Thoracic aorta (tissue), 2 donors: ENCODE measurements around the gene GNB1. TPM values are rescaled to one million over a fixed set of nuclear protein-coding genes. Genes with fewer than 3 reads are reported as not detected.

ENCODE experiments used
- ATAC-seq: fragments of 150-250 bp; one replicate; pipeline ENCODE4 v1.8.0; 2017; ENCODE audit warnings: low read depth; ENCODE audit not compliant: insufficient number of reproducible peaks, low FRiP score
- DNase-seq: peaks from one replicate; pipeline ENCODE4 v3.0.0-alpha.2; 2020; ENCODE audit warnings: low spot score
- H3K27ac ChIP-seq, 2 donors: fragments of 200-600 bp; sonication (generic); 1 replicate in 1 of 2; 2 replicates in 1 of 2; pipeline ENCODE4 v1.5.1; 2016; ENCODE audit warnings: mild to moderate bottlenecking in 2 of 2, moderate library complexity in 2 of 2
- H3K27me3 ChIP-seq: fragments of 200-600 bp; sonication (generic); replicated peaks from 2 replicates; pipeline ENCODE4 v1.6.0; 2016; ENCODE audit warnings: mild to moderate bottlenecking; ENCODE audit not compliant: insufficient read depth
- H3K36me3 ChIP-seq: fragments of 200-600 bp; sonication (generic); one replicate; pipeline ENCODE4 v1.5.1; 2016
- H3K4me1 ChIP-seq, 2 donors: fragments of 200-600 bp; sonication (generic); 1 replicate in 1 of 2; 2 replicates in 1 of 2; pipeline versions ENCODE4 v1.5.1 to v1.6.0; 2016; ENCODE audit warnings: low read depth in 2 of 2, mild to moderate bottlenecking in 1 of 2; ENCODE audit not compliant: control insufficient read depth in 1 of 2
- H3K4me3 ChIP-seq: fragments of 200-600 bp; sonication (generic); 2 replicates; pipeline ENCODE4 v1.5.1; 2016; ENCODE audit warnings: mild to moderate bottlenecking
- H3K9me3 ChIP-seq: fragments of 200-600 bp; sonication (generic); 2 replicates; pipeline ENCODE4 v1.5.1; 2016
- CTCF ChIP-seq: fragments of 200-600 bp; sonication (generic); IDR thresholded peaks from one replicate; pipeline ENCODE4 v1.5.1; 2019; ENCODE audit warnings: antibody characterized with exemption
- total RNA-seq, 2 donors: library from RNA; depleted of rRNA; stranded (reverse); fragments of >200 nt; gene quantifications; one replicate each; pipeline versions ENCODE4 v1.1.0 to v1.2.3, GENCODE V29; 2016

GNB1 gene
- total RNA-seq, 2 donors from 2014 or later: 169 to 200 TPM

GRCh38 chr1:1903224-1903623, 12.3 kb upstream of the GNB1 start:
- Histone ChIP-seq H3K9me3 (no peaks in the 10 kb centered on the region), H3K27ac (no peak overlapping the region), H3K27me3 (no peaks in the 10 kb centered on the region), H3K36me3 (no peaks in the 10 kb centered on the region), H3K4me3 (no peak overlapping the region), H3K4me1 (peaks cover 3 to 11% of the 10 kb centered on the region in 2 donors)
- DNase-seq: no peak
- no peak for ATAC-seq
- no peak for TF ChIP-seq CTCF

GRCh38 chr1:1901641-1902294, 10.9 kb upstream of the GNB1 start:
- no peaks in the 10 kb centered on the region for H3K36me3 ChIP-seq
- H3K27ac ChIP-seq: no peak overlapping the region
- no peak overlapping the region for H3K4me3 ChIP-seq
- no peaks in the 10 kb centered on the region for H3K9me3 ChIP-seq
- ATAC-seq: no peak
- no peaks in the 10 kb centered on the region for H3K27me3 ChIP-seq
- DNase-seq: no peak
- no peaks in the 10 kb centered on the region for H3K4me1 ChIP-seq
- TF ChIP-seq CTCF: no peak

GRCh38 chr1:1900883-1901640, 10.2 kb upstream of the GNB1 start:
- no peaks in the 10 kb centered on the region for H3K36me3 ChIP-seq
- H3K27me3 ChIP-seq: no peaks in the 10 kb centered on the region
- H3K9me3 ChIP-seq: no peaks in the 10 kb centered on the region
- no peak overlapping the region for H3K4me3 ChIP-seq
- no peak overlapping the region for H3K27ac ChIP-seq
- no peak for TF ChIP-seq CTCF
- no peak for DNase-seq
- no peak for ATAC-seq
- H3K4me1 ChIP-seq: no peaks in the 10 kb centered on the region

GRCh38 chr1:1899967-1900327, 9.1 kb upstream of the GNB1 start:
- TF ChIP-seq CTCF: no peak
- no peaks in the 10 kb centered on the region for H3K36me3 ChIP-seq
- no peak overlapping the region for H3K4me3 ChIP-seq
- no peak for DNase-seq
- no peaks in the 10 kb centered on the region for H3K9me3 ChIP-seq
- H3K27ac ChIP-seq: no peak overlapping the region
- ATAC-seq: no peak
- peaks cover 2 to 5% of the 10 kb centered on the region in 2 donors for H3K4me1 ChIP-seq
- no peaks in the 10 kb centered on the region for H3K27me3 ChIP-seq

- Histone ChIP-seq H3K9me3 (no peaks in the 10 kb centered on the region), H3K27ac (no peak overlapping the region), H3K36me3 (no peaks in the 10 kb centered on the region), H3K4me3 (no peak overlapping the region), H3K27me3 (no peaks in the 10 kb centered on the region), H3K4me1 (peaks cover 6 to 10% of the 10 kb centered on the region in 2 donors)
- TF ChIP-seq CTCF: no peak
- DNase-seq (no peak), ATAC-seq (no peak)
Observed at GRCh38 chr1:1899266-1899966, 8.5 kb upstream of the GNB1 start.
